NCI-H2081 (cell line): ENCODE data around the gene WDR18.

Experiments
- DNase-seq, 2 experiments: peaks; one replicate each; lab custom pipeline; 2025; lab: John Stamatoyannopoulos, UW

Gene WDR18

GRCh38 chr19:1042689-1043511 lies 58.8 kb downstream of the WDR18 start:
- DNase-seq, result no peak
